HepG2 (cell line): ENCODE measurements around the gene MX2. TPM values are rescaled to one million over a fixed set of nuclear protein-coding genes. Genes with fewer than 3 reads are reported as not detected.

Source experiments
- ATAC-seq: fragments of 200-7000 bp; cut with Tn5 transposase; 3 replicates; pipeline ENCODE4 v1.9.1; 2020; ENCODE audit warnings: mild to moderate bottlenecking, moderate library complexity
- BruUV-seq: library from RNA; stranded (reverse); fragments of 400-500 nt; replicated peaks from 2 replicates; lab custom pipeline; 2021; lab: Mats Ljungman, UMichigan
- CTCF ChIA-PET: fragments of 300-600 bp; formaldehyde crosslinking; extraction: SDS; loops from one replicate; lab custom pipeline; 2021; ENCODE audit warnings: low total read pairs, inconsistent platforms, low intra/inter-chr PET ratio; lab: Yijun Ruan, JAX
- POLR2A ChIA-PET: fragments of 350-600 bp; sonication (Branson Sonifier 250); formaldehyde crosslinking; loops from one replicate; lab custom pipeline; 2020; ENCODE audit warnings: antibody characterized with exemption, inconsistent platforms; lab: Yijun Ruan, JAX
- DNase-seq: peaks from one replicate; pipeline ENCODE4 v3.0.0-alpha.2; 2015; ENCODE audit warnings: low spot score
- FAIRE-seq: peaks from 3 replicates; lab custom pipeline; 2011; peaks lifted over from hg19 to GRCh38; lab: Jason Lieb, UNC
- H2AFZ ChIP-seq: one replicate; pipeline ENCODE4 v1.6.1; 2011; ENCODE audit warnings: low read length, inconsistent platforms
- H3K27ac ChIP-seq: fragments of 300-600 bp; 3 replicates; pipeline ENCODE4 v1.8.0; 2011; ENCODE audit warnings: mixed run types, mild to moderate bottlenecking, mixed read lengths, low read length, inconsistent platforms; ENCODE audit not compliant: insufficient read depth; ENCODE audit errors: extremely low read length
- H3K27me3 ChIP-seq, 2 experiments: fragments of 200-600 bp in 1 of 2; 2 replicates in 1 of 2; 3 replicates in 1 of 2; pipeline versions ENCODE4 v1.6.0 to v1.8.0; 2011; ENCODE audit warnings: low read length in 2 of 2, mild to moderate bottlenecking in 2 of 2, moderate library complexity in 2 of 2, inconsistent platforms in 1 of 2; ENCODE audit not compliant: insufficient read depth in 2 of 2, control insufficient read depth in 1 of 2
- H3K36me3 ChIP-seq, 2 experiments: fragments of 200-600 bp in 1 of 2; replicated peaks in 1 of 2; 2 replicates in 1 of 2; 3 replicates in 1 of 2; pipeline versions ENCODE4 v1.5.1 to v1.8.0; 2011; ENCODE audit warnings: low read length in 2 of 2, inconsistent platforms in 1 of 2; ENCODE audit not compliant: insufficient read depth in 2 of 2, control insufficient read depth in 1 of 2
- H3K4me1 ChIP-seq: 2 replicates; pipeline ENCODE4 v1.5.1; 2012; ENCODE audit warnings: low read length, inconsistent platforms; ENCODE audit not compliant: insufficient read depth
- H3K4me2 ChIP-seq: 2 replicates; pipeline ENCODE4 v1.6.0; 2011; ENCODE audit warnings: low read depth, low read length, inconsistent platforms
- H3K4me3 ChIP-seq, 3 experiments: fragments of 200-600 bp in 1 of 3; sonication (generic), shearing (Covaris generic) in 1 of 3; replicated peaks in 1 of 3; 2 replicates each; pipeline ENCODE4 v1.5.1; 2011 to 2016; ENCODE audit warnings: low read length in 3 of 3, inconsistent platforms in 2 of 3, low read depth in 2 of 3, mild to moderate bottlenecking in 2 of 3, control low read depth in 1 of 3, mixed read lengths in 1 of 3; ENCODE audit not compliant: insufficient read depth in 1 of 3
- H3K79me2 ChIP-seq: one replicate; pipeline ENCODE4 v1.6.1; 2011; ENCODE audit warnings: low read length, inconsistent platforms; ENCODE audit not compliant: insufficient read depth
- H3K9ac ChIP-seq: 2 replicates; pipeline ENCODE4 v1.6.0; 2011; ENCODE audit warnings: mild to moderate bottlenecking, low read depth, low read length, inconsistent platforms; ENCODE audit not compliant: insufficient read depth
- H3K9me3 ChIP-seq: 2 replicates; pipeline ENCODE4 v1.5.1; 2012; ENCODE audit warnings: mild to moderate bottlenecking, low read length
- H4K20me1 ChIP-seq: 2 replicates; pipeline ENCODE4 v1.6.0; 2011; ENCODE audit warnings: inconsistent platforms, mild to moderate bottlenecking, low read length, moderate library complexity; ENCODE audit not compliant: insufficient read depth
- HNF4A ChIP-seq: sonication (generic); formaldehyde crosslinking; IDR thresholded peaks from 2 replicates; pipeline ENCODE4 v1.4.0; 2020; ENCODE audit warnings: missing genetic modification reagents
- MTA1 ChIP-seq: sonication (generic); formaldehyde crosslinking; IDR thresholded peaks from 2 replicates; pipeline ENCODE4 v1.4.0; 2020; ENCODE audit warnings: missing genetic modification reagents, mild to moderate bottlenecking, borderline replicate concordance
- PLSCR1 ChIP-seq: sonication (generic); formaldehyde crosslinking; IDR thresholded peaks from 2 replicates; pipeline ENCODE4 v1.5.0; 2020; ENCODE audit warnings: missing genetic modification reagents, mild to moderate bottlenecking, borderline replicate concordance
- SALL1 ChIP-seq: sonication (generic); formaldehyde crosslinking; IDR thresholded peaks from 2 replicates; pipeline ENCODE4 v1.8.0; 2022; ENCODE audit warnings: mild to moderate bottlenecking, missing genetic modification reagents
- SOX5 ChIP-seq: IDR thresholded peaks from 2 replicates; pipeline ENCODE4 v1.6.1; 2016; ENCODE audit warnings: borderline replicate concordance
- ZNF644 ChIP-seq: IDR thresholded peaks from 2 replicates; pipeline ENCODE4 v1.6.1; 2016; ENCODE audit warnings: low read depth
- ZNF687 ChIP-seq: sonication (generic); formaldehyde crosslinking; IDR thresholded peaks from 2 replicates; pipeline ENCODE4 v1.5.1; 2020; ENCODE audit warnings: mild to moderate bottlenecking, missing genetic modification reagents, moderate library complexity
- WGBS: methylation state at CpG from one replicate; pipeline ENCODE4 v1.1.6; 2017; ENCODE audit warnings: low lambda C conversion rate; 5-methylcytosine and 5-hydroxymethylcytosine counted together
- in situ Hi-C: cut with HindIII; loops from 2 replicates; pipeline ENCODE4 v1.10.0; 2017; ENCODE audit warnings: low pct_unique_long_range_greater_than_20kb; ENCODE audit not compliant: extremely low pct_ligation_motif_present
- intact Hi-C: fragments of 100-400 bp; cut with micrococcal nuclease; formaldehyde crosslinking; loops from one replicate; pipeline ENCODE4 v1.10.0; 2022; ENCODE audit not compliant: unreplicated experiment
- polyA plus RNA-seq, 8 experiments: library from polyadenylated mRNA; depleted of rRNA in 3 of 8; stranded (reverse) in 7 of 8; unstranded in 1 of 8; fragments of >200 nt; fragmentation: Illumina TruSeq in 4 of 8; extraction: Trizol in 4 of 8; gene quantifications; 2 replicates each; pipeline versions ENCODE4 v1.2.1 to v1.2.3, GENCODE V29; 2011 to 2016; ENCODE audit warnings: low read depth in 4 of 8, missing spikeins in 1 of 8, mixed read lengths in 1 of 8; ENCODE audit not compliant: insufficient read depth in 1 of 8
- total RNA-seq, 5 experiments: library from RNA; depleted of rRNA; stranded (reverse); fragments of >200 nt; fragmentation: Illumina TruSeq; extraction: Trizol; gene quantifications; 2 replicates each; pipeline ENCODE4 v1.2.3, GENCODE V29; 2016; ENCODE audit warnings: low read depth in 1 of 5

Gene MX2
- total and polyA plus RNA-seq, 2 of the 13 experiments (the other 11 are each of a cell fraction or from before 2014, with no cell fraction given) = 24.0 to 35.7 TPM

GRCh38 chr21:41319273-41319672, 42.6 kb upstream of the MX2 start:
- CTCF ChIA-PET = no interaction called here

More at GRCh38 chr21:41319273-41319672, 42.6 kb upstream of the MX2 start:
- Histone ChIP-seq H3K4me3 (no peak overlapping the region; a peak in 1 of 6 replicates), H3K4me1 (peaks cover 81% of the 10 kb centered on the region), H3K27me3 (peaks cover 0 to 12% of the 10 kb centered on the region in 2 experiments; a peak in 1 of 5 replicates), H3K4me2 (peak overlapping the region; percentile 23; the same call in 1 of the 2 replicates), H2AFZ (no peak overlapping the region), H3K27ac (peak overlapping the region; percentile 16), H3K36me3 (no peaks in the 10 kb centered on the region), H3K9me3 (no peaks in the 10 kb centered on the region), H3K79me2 (peaks cover 10% of the 10 kb centered on the region), H4K20me1 (no peaks in the 10 kb centered on the region), H3K9ac (no peak overlapping the region)
- ATAC-seq (no peak), FAIRE-seq (no peak), DNase-seq (no peak)
- BruUV-seq = no TSS peak
- TF ChIP-seq PLSCR1 (CRISPR knock-in tag) = no peak
- TF ChIP-seq ZNF687 (CRISPR knock-in tag) = peak; percentile 31
- peak; percentile 24 for TF ChIP-seq HNF4A (CRISPR knock-in tag)
- TF ChIP-seq MTA1 (CRISPR knock-in tag) = peak; percentile 65; the same call in 1 of the 2 replicates
- no peak for TF ChIP-seq SOX5
- no peak for TF ChIP-seq ZNF644 (CRISPR knock-in tag)
- peak; percentile 9; the same call in 1 of the 2 replicates for TF ChIP-seq SALL1
- intact Hi-C loops = no loop called here
- POLR2A ChIA-PET = interaction anchor here (1.1 to 8.6 kb wide), 5 partner anchors 36 to 52 kb away, joined by 3 to 105 read pairs (median 7); partner anchors contain the start of gene MX2
- 39% methylated on average over 6 of the region's 7 CpGs for WGBS
- in situ Hi-C loops = no loop called here
